Left lobe of liver (tissue), 2 donors: ENCODE measurements around the gene C1orf53. TPM values are rescaled to one million over a fixed set of nuclear protein-coding genes. Genes with fewer than 3 reads are reported as not detected.
A peak's percentile ranks its signal among the peaks of the same experiment; 100 is the strongest.
"Not testable (repeated sequence)": the region's sequence is repeated elsewhere in the genome, so short reads cannot be mapped to it uniquely, and the experiment has no call there.

ENCODE experiments used
- ATAC-seq: fragments of 200-7000 bp; cut with Tn5 transposase; one replicate; pipeline ENCODE4 v1.9.1; 2020; ENCODE audit warnings: mild to moderate bottlenecking, moderate library complexity
- DNase-seq: peaks from one replicate; pipeline ENCODE4 v3.0.0-alpha.2; 2020; ENCODE audit warnings: low spot score
- total RNA-seq: library from RNA; stranded (reverse); gene quantifications from one replicate; pipeline ENCODE4 v1.2.1, GENCODE V29; 2021
- donor health status: DM: no; HTN: no; CAD: no; lungs with moderate emphysema.
- donor health status: DM: no; HTN: yes; CAD: no.

The C1orf53 gene
- total RNA-seq = 7.0 TPM

GRCh38 chr1:197902454-197903195, at the start of gene C1orf53:
TSS of gene C1orf53 (plus strand) at chr1:197902630. CDS start at chr1:197902650, 20 bp downstream.
- peak; percentile 95 for ATAC-seq
- DNase-seq = peak; percentile 93

GRCh38 chr1:197855751-197856150, 46.7 kb upstream of the C1orf53 start:
- not testable (repeated sequence) for ATAC-seq

GRCh38 chr1:197857477-197857876, 45.0 kb upstream of the C1orf53 start:
- DNase-seq (no peak), ATAC-seq (no peak)

More at GRCh38 chr1:197855751-197856150, 46.7 kb upstream of the C1orf53 start:
- DNase-seq = not testable (repeated sequence)

- DNase-seq = no peak
- ATAC-seq = no peak
These were observed 43.4 kb upstream of the C1orf53 start for GRCh38 chr1:197859024-197859423.

- ATAC-seq (no peak), DNase-seq (no peak)
These were observed 40.2 kb upstream of the C1orf53 start for GRCh38 chr1:197862221-197862620.

- ATAC-seq (no peak), DNase-seq (no peak)
These were observed 39.8 kb upstream of the C1orf53 start for GRCh38 chr1:197862671-197863070.

GRCh38 chr1:197865809-197866208, 36.6 kb upstream of the C1orf53 start:
- ATAC-seq (no peak), DNase-seq (no peak)

- peak; percentile 99 for ATAC-seq
- peak; percentile 47 for DNase-seq
These were observed 33.5 kb upstream of the C1orf53 start for GRCh38 chr1:197868751-197869489.

- DNase-seq (no peak), ATAC-seq (no peak)
These were observed 32.8 kb upstream of the C1orf53 start for GRCh38 chr1:197869490-197870077.

GRCh38 chr1:197876894-197877293, 25.5 kb upstream of the C1orf53 start:
- DNase-seq (no peak), ATAC-seq (no peak)

GRCh38 chr1:197880385-197880784, 22.0 kb upstream of the C1orf53 start:
- not testable (repeated sequence) for ATAC-seq, DNase-seq

GRCh38 chr1:197882241-197882640, 20.2 kb upstream of the C1orf53 start:
- not testable (repeated sequence) for DNase-seq, ATAC-seq

- ATAC-seq = peak; percentile 98
- peak; percentile 82 for DNase-seq
These were observed 18.3 kb upstream of the C1orf53 start for GRCh38 chr1:197884173-197884572.

GRCh38 chr1:197890936-197891335, 11.5 kb upstream of the C1orf53 start:
- no peak for ATAC-seq
- DNase-seq = no peak

GRCh38 chr1:197892684-197893083, 9.7 kb upstream of the C1orf53 start:
- DNase-seq = no peak
- no peak for ATAC-seq

GRCh38 chr1:197896301-197896700, 6.1 kb upstream of the C1orf53 start:
- no peak for ATAC-seq

GRCh38 chr1:197899037-197899436, 3.4 kb upstream of the C1orf53 start:
- no peak for DNase-seq
- ATAC-seq = no peak

More at GRCh38 chr1:197896301-197896700, 6.1 kb upstream of the C1orf53 start:
- no peak for DNase-seq

GRCh38 chr1:197902131-197902453, 338 bp upstream of the C1orf53 start:
- DNase-seq (no peak), ATAC-seq (peak; percentile 7)

GRCh38 chr1:197903196-197903514, 725 bp downstream of the C1orf53 start:
- ATAC-seq (peak; percentile 31), DNase-seq (no peak)

- DNase-seq = no peak
- no peak for ATAC-seq
These were observed 1.8 kb downstream of the C1orf53 start for GRCh38 chr1:197904126-197904787.

GRCh38 chr1:197905699-197906351, 3.4 kb downstream of the C1orf53 start:
- ATAC-seq = no peak
- no peak for DNase-seq
